Choroid plexus epithelial cell (primary cell): ENCODE measurements around the gene PHIP.
"Not testable (repeated sequence)": the region's sequence is repeated elsewhere in the genome, so short reads cannot be mapped to it uniquely, and the experiment has no call there.

Experiments used
- DNase-seq: peaks from one replicate; pipeline ENCODE4 v3.0.0-alpha.2; 2010; ENCODE audit warnings: low read depth
- H3K4me3 ChIP-seq: 2 replicates; pipeline ENCODE4 v1.5.1; 2011; ENCODE audit warnings: low read depth, mild to moderate bottlenecking, control low read depth, low read length, moderate library complexity
- CTCF ChIP-seq: conservative IDR thresholded peaks from 2 replicates; pipeline ENCODE4 v1.5.1; 2011; ENCODE audit warnings: low read depth, mild to moderate bottlenecking, control low read depth, inconsistent platforms, low read length, moderate library complexity

Gene PHIP

DNA sequence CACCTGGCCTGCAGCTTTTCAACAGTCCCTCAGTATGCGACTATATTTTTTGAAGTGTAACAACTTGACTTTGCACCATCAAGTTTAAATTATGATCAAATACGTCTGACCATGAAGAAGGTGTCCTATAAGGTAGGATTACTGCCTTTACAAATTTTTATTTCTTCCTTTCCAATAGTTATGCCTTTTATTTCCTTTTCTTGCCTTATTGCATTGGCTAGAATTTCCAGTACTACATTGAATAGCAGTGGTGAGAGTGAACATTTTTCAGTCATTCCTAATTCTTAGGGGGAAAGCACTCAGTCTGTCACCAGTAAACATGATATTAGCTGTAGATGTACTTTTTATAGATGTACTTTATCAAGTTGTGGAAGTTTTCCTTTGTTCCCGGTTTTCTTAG is 129.3 kb downstream of the PHIP start:
- H3K4me3 ChIP-seq, result no peak overlapping the region
- DNase-seq, result no peak
- no peak for TF ChIP-seq CTCF

- H3K4me3 ChIP-seq, result no peak overlapping the region
- no peak for TF ChIP-seq CTCF
- peak; percentile 75 for DNase-seq
Measured at GRCh38 chr6:78947962-78948361, 130.1 kb downstream of the PHIP start.

DNA sequence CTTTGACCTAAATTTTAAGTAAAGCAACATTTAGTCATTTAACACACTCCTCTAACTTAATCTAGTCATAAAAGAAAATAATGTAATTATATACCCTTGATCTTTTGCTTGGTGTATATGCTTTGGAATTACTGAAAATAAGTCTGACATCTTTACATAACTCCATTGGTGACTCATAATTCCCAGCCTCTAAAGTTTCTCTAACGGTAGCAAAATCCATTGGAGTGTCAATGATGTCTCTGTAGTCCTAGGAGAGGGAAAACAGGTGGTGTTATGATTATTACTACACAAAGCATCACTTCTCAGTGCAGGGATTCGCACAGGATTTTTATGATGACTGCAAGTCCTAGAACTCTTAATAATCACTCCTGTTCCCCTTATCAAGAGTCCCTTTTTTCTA is 130.5 kb downstream of the PHIP start:
- DNase-seq, result peak; percentile 59
- TF ChIP-seq CTCF, result no peak
- H3K4me3 ChIP-seq, result no peak overlapping the region

- peak; percentile 56 for DNase-seq
- TF ChIP-seq CTCF, result no peak
- H3K4me3 ChIP-seq, result no peak overlapping the region
Measured at GRCh38 chr6:78942446-78942845, 135.6 kb downstream of the PHIP start.

DNA sequence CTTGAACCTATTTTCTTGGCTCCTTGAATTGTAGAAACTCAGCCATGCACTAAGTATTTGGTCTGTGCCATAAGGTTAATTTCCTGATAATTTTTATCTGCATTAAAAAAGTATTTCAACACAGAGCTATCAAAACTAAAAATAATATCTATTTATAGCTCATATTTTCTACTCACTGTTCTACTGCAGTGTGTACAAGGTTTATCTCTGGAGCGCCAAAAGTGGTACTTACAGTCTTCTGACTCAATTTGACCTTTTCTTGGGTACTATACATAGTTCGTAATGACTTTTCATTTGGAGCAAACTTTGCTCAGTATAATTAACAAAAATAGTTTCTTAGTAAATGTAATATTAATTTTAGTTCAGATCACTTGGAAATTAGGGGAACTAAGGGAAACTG is 141.5 kb downstream of the PHIP start:
- no peak for DNase-seq
- TF ChIP-seq CTCF, result no peak
- H3K4me3 ChIP-seq, result no peak overlapping the region

- no peak overlapping the region for H3K4me3 ChIP-seq
- no peak for DNase-seq
- no peak for TF ChIP-seq CTCF
Measured at GRCh38 chr6:78935553-78935952, 142.5 kb downstream of the PHIP start.

DNA sequence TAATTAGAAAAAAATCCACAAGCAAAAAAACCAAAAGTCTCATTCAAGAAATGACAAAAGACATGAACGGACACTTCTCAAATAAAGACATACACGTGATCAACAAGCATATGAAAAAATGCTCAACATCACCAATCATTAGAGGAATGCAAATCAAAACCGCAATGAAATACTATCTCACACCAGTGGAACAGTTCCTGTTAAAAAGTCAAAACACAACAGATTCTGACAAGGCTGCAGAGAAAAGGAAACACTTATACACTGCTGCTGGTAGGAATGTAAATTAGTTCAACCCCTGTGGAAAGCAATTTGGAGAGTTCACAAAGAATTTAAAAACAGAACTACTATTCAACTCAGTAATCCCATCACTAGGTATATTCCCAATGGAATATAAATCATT is 152.7 kb downstream of the PHIP start:
- H3K4me3 ChIP-seq, result no peak overlapping the region
- no peak for TF ChIP-seq CTCF

GRCh38 chr6:78921168-78921567 is 156.9 kb downstream of the PHIP start:
- not testable (repeated sequence) for H3K4me3 ChIP-seq, DNase-seq

More for the DNA sequence above, 152.7 kb downstream of the PHIP start:
- no peak for DNase-seq
